Epithelial cell of proximal tubule (primary cell): ENCODE data around the gene ATRN. TPM values are rescaled to one million over a fixed set of nuclear protein-coding genes. Genes with fewer than 3 reads are reported as not detected.
"Not testable (repeated sequence)": the region's sequence is repeated elsewhere in the genome, so short reads cannot be mapped to it uniquely, and the experiment has no call there.

Experiments
- DNase-seq: peaks from one replicate; pipeline ENCODE4 v3.0.0-alpha.2; 2011; ENCODE audit warnings: low read depth
- H3K4me3 ChIP-seq: 2 replicates; pipeline ENCODE4 v1.5.1; 2011; ENCODE audit warnings: low read depth, mild to moderate bottlenecking, low read length
- CTCF ChIP-seq: conservative IDR thresholded peaks from 2 replicates; pipeline ENCODE4 v1.5.1; 2012; ENCODE audit warnings: low read depth, mild to moderate bottlenecking, low read length
- total RNA-seq: library from RNA; depleted of rRNA; stranded (reverse); fragments of >200 nt; gene quantifications from 2 replicates; pipeline ENCODE4 v1.2.3, GENCODE V29; 2015

ATRN gene
- total RNA-seq, 1 donor from 2014 or later = 15.4 TPM

- no peak overlapping the region for H3K4me3 ChIP-seq
- DNase-seq = no peak
- no peak for TF ChIP-seq CTCF
These were observed 141.1 kb downstream of the ATRN start for GRCh38 chr20:3611901-3612300.

GRCh38 chr20:3612795-3613572 is 142.2 kb downstream of the ATRN start:
- DNase-seq = no peak
- TF ChIP-seq CTCF = no peak
- H3K4me3 ChIP-seq = no peak overlapping the region

GRCh38 chr20:3613821-3614440 is 143.1 kb downstream of the ATRN start:
- no peak overlapping the region for H3K4me3 ChIP-seq
- no peak for DNase-seq
- no peak for TF ChIP-seq CTCF

GRCh38 chr20:3614466-3614865 is 143.6 kb downstream of the ATRN start:
- no peak for DNase-seq
- TF ChIP-seq CTCF = no peak
- H3K4me3 ChIP-seq = no peak overlapping the region

GRCh38 chr20:3615171-3615840 is 144.5 kb downstream of the ATRN start:
- not testable (repeated sequence) for DNase-seq, H3K4me3 ChIP-seq

- no peak for DNase-seq
- no peak for TF ChIP-seq CTCF
These were observed 145.4 kb downstream of the ATRN start for GRCh38 chr20:3616250-3616649.

GRCh38 chr20:3621111-3621510 is 150.3 kb downstream of the ATRN start:
- no peak for TF ChIP-seq CTCF
- DNase-seq = no peak

More at GRCh38 chr20:3616250-3616649, 145.4 kb downstream of the ATRN start:
- H3K4me3 ChIP-seq = no peak overlapping the region

More at GRCh38 chr20:3621111-3621510, 150.3 kb downstream of the ATRN start:
- no peak overlapping the region for H3K4me3 ChIP-seq
